SU-DHL-6 (cell line): ENCODE measurements around the gene TTBK2.

Experiments used
- H2AFZ ChIP-seq: fragments of 200-600 bp; sonication (generic); 2 replicates; pipeline ENCODE4 v1.6.1; 2014; ENCODE audit warnings: low read depth, mild to moderate bottlenecking, moderate library complexity, mixed read lengths, antibody characterized with exemption, low read length; ENCODE audit not compliant: severe bottlenecking
- H3F3A ChIP-seq: fragments of 200-600 bp; shearing (Covaris generic); 2 replicates; pipeline ENCODE4 v1.6.0; 2016; ENCODE audit warnings: antibody characterized with exemption, mild to moderate bottlenecking; ENCODE audit not compliant: insufficient read depth
- H3K27ac ChIP-seq: fragments of 200-600 bp; sonication (generic); 2 replicates; pipeline ENCODE4 v1.5.1; 2016; ENCODE audit warnings: low read depth, mild to moderate bottlenecking, low read length, moderate library complexity, mixed read lengths
- H3K27me3 ChIP-seq: fragments of 200-600 bp; sonication (generic), shearing (Covaris generic); 2 replicates; pipeline ENCODE4 v1.6.0; 2014; ENCODE audit warnings: mild to moderate bottlenecking, low read length
- H3K36me3 ChIP-seq: fragments of 200-600 bp; sonication (generic); 2 replicates; pipeline ENCODE4 v1.6.1; 2014; ENCODE audit warnings: mild to moderate bottlenecking, low read length, mixed read lengths
- H3K4me2 ChIP-seq: fragments of 300-600, 200-600 bp; shearing (Covaris generic), sonication (generic); 2 replicates; pipeline ENCODE4 v1.6.0; 2014; ENCODE audit warnings: low read length, low read depth, mild to moderate bottlenecking; ENCODE audit not compliant: poor library complexity, severe bottlenecking
- H3K4me3 ChIP-seq: fragments of 200-600 bp; sonication (generic); 2 replicates; pipeline ENCODE4 v1.5.1; 2014; ENCODE audit warnings: antibody characterized with exemption, low read length, mild to moderate bottlenecking, mixed read lengths; ENCODE audit not compliant: insufficient read depth, poor library complexity, severe bottlenecking
- H3K79me2 ChIP-seq: fragments of 200-600 bp; sonication (generic); 2 replicates; pipeline ENCODE4 v1.6.1; 2014; ENCODE audit warnings: mild to moderate bottlenecking, low read length, moderate library complexity; ENCODE audit not compliant: insufficient read depth
- H3K9ac ChIP-seq: fragments of 200-600 bp; sonication (generic); 2 replicates; pipeline ENCODE4 v1.7.0; 2014; ENCODE audit warnings: mild to moderate bottlenecking, low read length
- H3K9me2 ChIP-seq: fragments of 200-600 bp; sonication (generic); replicated peaks from 2 replicates; pipeline ENCODE4 v1.6.1; 2014; ENCODE audit warnings: low read length; ENCODE audit not compliant: insufficient read depth
- H3K9me3 ChIP-seq: fragments of 200-600 bp; sonication (generic); 2 replicates; pipeline ENCODE4 v1.6.1; 2014; ENCODE audit warnings: low read length, mixed read lengths; ENCODE audit not compliant: insufficient read depth
- H4K20me1 ChIP-seq: fragments of 200-600 bp; sonication (generic); 2 replicates; pipeline ENCODE4 v1.6.1; 2014; ENCODE audit warnings: low read depth, mild to moderate bottlenecking, antibody characterized with exemption, low read length, moderate library complexity, mixed read lengths
- CTCF ChIP-seq: fragments of 200-600 bp; sonication (generic); IDR thresholded peaks from one replicate; pipeline ENCODE4 v1.5.1; 2017; ENCODE audit warnings: antibody characterized with exemption, mild to moderate bottlenecking, low read length, moderate library complexity; ENCODE audit not compliant: insufficient read depth, poor library complexity, severe bottlenecking
- EZH2phosphoT487 ChIP-seq: fragments of 200-600 bp; sonication (generic), shearing (Covaris generic); conservative IDR thresholded peaks from 2 replicates; pipeline ENCODE4 v1.6.1; 2018; ENCODE audit warnings: mild to moderate bottlenecking, antibody characterized with exemption, low read length, moderate library complexity, mixed read lengths

TTBK2 gene

GRCh38 chr15:42725331-42725903 lies 195.2 kb downstream of the TTBK2 start:
- no peak overlapping the region for H3K4me2 ChIP-seq
- no peaks in the 10 kb centered on the region for H3F3A ChIP-seq
- no peaks in the 10 kb centered on the region for H3K9me2 ChIP-seq
- H3K9me3 ChIP-seq, result no peaks in the 10 kb centered on the region
- no peaks in the 10 kb centered on the region for H3K27me3 ChIP-seq
- H3K79me2 ChIP-seq, result no peaks in the 10 kb centered on the region
- no peaks in the 10 kb centered on the region for H3K36me3 ChIP-seq
- no peak overlapping the region for H3K9ac ChIP-seq
- TF ChIP-seq EZH2phosphoT487, result no peak
- TF ChIP-seq CTCF, result no peak
- no peak overlapping the region for H2AFZ ChIP-seq
- no peak overlapping the region for H3K27ac ChIP-seq
- H3K4me3 ChIP-seq, result no peak overlapping the region
- no peaks in the 10 kb centered on the region for H4K20me1 ChIP-seq

- Histone ChIP-seq H3K4me3 (no peak overlapping the region), H3K36me3 (no peaks in the 10 kb centered on the region)
These were observed 196.3 kb downstream of the TTBK2 start for GRCh38 chr15:42724276-42724675.

GRCh38 chr15:42723068-42723467 lies 197.5 kb downstream of the TTBK2 start:
- H4K20me1 ChIP-seq, result no peaks in the 10 kb centered on the region
- no peaks in the 10 kb centered on the region for H3F3A ChIP-seq

More at GRCh38 chr15:42724276-42724675, 196.3 kb downstream of the TTBK2 start:
- H3K4me2 ChIP-seq, result no peak overlapping the region
- TF ChIP-seq CTCF, result no peak
- TF ChIP-seq EZH2phosphoT487, result no peak
- no peaks in the 10 kb centered on the region for H3K9me3 ChIP-seq
- no peaks in the 10 kb centered on the region for H3K27me3 ChIP-seq
- no peaks in the 10 kb centered on the region for H3F3A ChIP-seq
- no peaks in the 10 kb centered on the region for H3K9me2 ChIP-seq
- no peaks in the 10 kb centered on the region for H3K79me2 ChIP-seq
- no peak overlapping the region for H3K27ac ChIP-seq
- no peak overlapping the region for H3K9ac ChIP-seq
- no peak overlapping the region for H2AFZ ChIP-seq
- H4K20me1 ChIP-seq, result no peaks in the 10 kb centered on the region

More at GRCh38 chr15:42723068-42723467, 197.5 kb downstream of the TTBK2 start:
- Histone ChIP-seq H3K9me3 (no peaks in the 10 kb centered on the region), H3K9ac (no peak overlapping the region), H3K4me2 (no peak overlapping the region), H3K27me3 (no peaks in the 10 kb centered on the region), H3K4me3 (no peak overlapping the region), H3K27ac (no peak overlapping the region), H3K36me3 (no peaks in the 10 kb centered on the region), H2AFZ (no peak overlapping the region), H3K9me2 (no peaks in the 10 kb centered on the region), H3K79me2 (no peaks in the 10 kb centered on the region)
- no peak for TF ChIP-seq CTCF
- no peak for TF ChIP-seq EZH2phosphoT487
